Endothelial cell of umbilical vein (primary cell): ENCODE data around the gene FOXO6. TPM values are rescaled to one million over a fixed set of nuclear protein-coding genes. Genes with fewer than 3 reads are reported as not detected.

Experiments used
- BruUV-seq: library from RNA; stranded (reverse); fragments of 400-500 nt; replicated peaks from 2 replicates; lab custom pipeline; 2021; lab: Mats Ljungman, UMichigan
- CTCF ChIA-PET: fragments of 300-600, 350-600 bp; sonication (Branson Sonifier 250); formaldehyde crosslinking; loops from one replicate; lab custom pipeline; 2021; ENCODE audit warnings: antibody characterized with exemption, inconsistent platforms; lab: Charles Lee
- POLR2A ChIA-PET: fragments of 300-600, 350-600 bp; sonication (Branson Sonifier 250); formaldehyde crosslinking; loops from one replicate; lab custom pipeline; 2021; ENCODE audit warnings: antibody characterized with exemption, inconsistent platforms; lab: Charles Lee
- DNase-seq: peaks from one replicate; pipeline ENCODE4 v3.0.0-alpha.2; 2011; ENCODE audit warnings: low read depth, low spot score
- FAIRE-seq: peaks from 2 replicates; lab custom pipeline; 2011; peaks lifted over from hg19 to GRCh38; lab: Jason Lieb, UNC
- H2AFZ ChIP-seq: 2 replicates; pipeline ENCODE4 v1.6.0; 2012; ENCODE audit warnings: low read depth, low read length, control low read depth, inconsistent platforms
- H3K27ac ChIP-seq: 2 replicates; pipeline ENCODE4 v1.5.1; 2011; ENCODE audit warnings: low read depth, mild to moderate bottlenecking, control low read depth, low read length, moderate library complexity; ENCODE audit not compliant: insufficient read depth
- H3K27me3 ChIP-seq, 2 experiments: 2 replicates each; pipeline versions ENCODE4 v1.6.0 to v1.6.1; 2011; ENCODE audit warnings: low read length in 2 of 2, mixed read lengths in 1 of 2; ENCODE audit not compliant: control insufficient read depth in 2 of 2, insufficient read depth in 2 of 2
- H3K36me3 ChIP-seq, 2 experiments: 2 replicates in 1 of 2; 3 replicates in 1 of 2; pipeline ENCODE4 v1.5.1; 2011; ENCODE audit warnings: low read length in 2 of 2, mild to moderate bottlenecking in 1 of 2, moderate library complexity in 1 of 2; ENCODE audit not compliant: control insufficient read depth in 2 of 2, insufficient read depth in 2 of 2; ENCODE audit errors: extremely low read depth in 1 of 2
- H3K4me1 ChIP-seq: 3 replicates; pipeline ENCODE4 v1.5.1; 2011; ENCODE audit warnings: mild to moderate bottlenecking, low read length; ENCODE audit not compliant: control insufficient read depth, insufficient read depth; ENCODE audit errors: extremely low read depth
- H3K4me2 ChIP-seq: 2 replicates; pipeline ENCODE4 v1.6.1; 2011; ENCODE audit warnings: low read length, control low read depth, mixed read lengths; ENCODE audit not compliant: insufficient read depth
- H3K4me3 ChIP-seq, 3 experiments: fragments of 200-600 bp in 1 of 3; sonication (generic), shearing (Covaris generic) in 1 of 3; replicated peaks in 1 of 3; 2 replicates each; pipeline ENCODE4 v1.5.1; 2011 to 2016; ENCODE audit warnings: control low read depth in 3 of 3, low read length in 3 of 3, mild to moderate bottlenecking in 2 of 3, inconsistent platforms in 1 of 3, low read depth in 1 of 3, moderate library complexity in 1 of 3; ENCODE audit not compliant: insufficient read depth in 1 of 3
- H3K79me2 ChIP-seq: 2 replicates; pipeline ENCODE4 v1.6.0; 2012; ENCODE audit warnings: low read length, inconsistent platforms; ENCODE audit not compliant: control insufficient read depth, insufficient read depth
- H3K9ac ChIP-seq: replicated peaks from 2 replicates; pipeline ENCODE3; 2011; ENCODE audit warnings: low read length, control low read depth; ENCODE audit not compliant: insufficient read depth; ENCODE audit errors: extremely low read depth
- H3K9me1 ChIP-seq: replicated peaks from 3 replicates; pipeline ENCODE4 v1.6.0; 2011; ENCODE audit warnings: mild to moderate bottlenecking, low read length; ENCODE audit not compliant: control insufficient read depth, insufficient read depth; ENCODE audit errors: extremely low read depth
- H3K9me3 ChIP-seq: replicated peaks from 2 replicates; pipeline ENCODE4 v1.5.1; 2012; ENCODE audit warnings: low read length, inconsistent platforms; ENCODE audit not compliant: control insufficient read depth, insufficient read depth
- H4K20me1 ChIP-seq: replicated peaks from 2 replicates; pipeline ENCODE3; 2011; ENCODE audit warnings: mild to moderate bottlenecking, low read length; ENCODE audit not compliant: control insufficient read depth, insufficient read depth; ENCODE audit errors: extremely low read depth
- CTCF ChIP-seq, 2 donors: IDR thresholded peaks; 1 replicate in 1 of 2; 2 replicates in 1 of 2; pipeline ENCODE4 v1.5.1; 2011; ENCODE audit warnings: low read length in 2 of 2, mild to moderate bottlenecking in 2 of 2, moderate library complexity in 2 of 2, control low read depth in 1 of 2, inconsistent platforms in 1 of 2, low read depth in 1 of 2; ENCODE audit not compliant: insufficient read depth in 1 of 2; ENCODE audit errors: extremely low read depth in 1 of 2
- EZH2 ChIP-seq: IDR thresholded peaks from 2 replicates; pipeline ENCODE4 v1.6.1; 2012; ENCODE audit warnings: borderline replicate concordance, low read depth, mild to moderate bottlenecking, moderate library complexity, low read length, inconsistent platforms; ENCODE audit not compliant: severe bottlenecking
- FOS ChIP-seq: IDR thresholded peaks from 2 replicates; pipeline ENCODE4 v1.6.1; 2011; ENCODE audit warnings: mild to moderate bottlenecking, low read length, moderate library complexity, borderline replicate concordance; ENCODE audit not compliant: insufficient read depth
- GATA2 ChIP-seq: IDR thresholded peaks from 2 replicates; pipeline ENCODE4 v1.7.0; 2011; ENCODE audit warnings: low read depth, mild to moderate bottlenecking, moderate library complexity, mixed read lengths, low read length; ENCODE audit not compliant: insufficient read length, insufficient read depth
- JUN ChIP-seq: IDR thresholded peaks from 2 replicates; pipeline ENCODE4 v1.6.1; 2011; ENCODE audit warnings: borderline replicate concordance, low read depth; ENCODE audit not compliant: insufficient read length, insufficient read depth
- MAX ChIP-seq: IDR thresholded peaks from 2 replicates; pipeline ENCODE4 v1.6.1; 2011; ENCODE audit not compliant: insufficient read depth, insufficient read length
- MYC ChIP-seq: IDR thresholded peaks from one replicate; pipeline ENCODE4 v1.6.1; 2011; ENCODE audit warnings: mild to moderate bottlenecking, low read depth, low read length
- POLR2A ChIP-seq: IDR thresholded peaks from 2 replicates; pipeline ENCODE4 v1.6.1; 2012; ENCODE audit warnings: low read depth, mild to moderate bottlenecking, control low read depth, low read length
- POLR2AphosphoS5 ChIP-seq: IDR thresholded peaks from 2 replicates; pipeline ENCODE4 v1.6.1; 2012; ENCODE audit warnings: low read depth, mild to moderate bottlenecking, control low read depth, low read length, moderate library complexity; ENCODE audit not compliant: insufficient read depth
- dilution Hi-C: fragments of 300-500 bp; cut with MboI; formaldehyde crosslinking; loops from one replicate; pipeline ENCODE4 v1.15.0; 2019; ENCODE audit warnings: low sequenced_read_pairs; ENCODE audit not compliant: extremely low pct_ligation_motif_present
- intact Hi-C: fragments of 100-400 bp; cut with micrococcal nuclease; formaldehyde crosslinking; loops from one replicate; pipeline ENCODE4 v1.10.0; 2022
- polyA plus RNA-seq, 4 experiments: library from polyadenylated mRNA; depleted of rRNA in 3 of 4; stranded (reverse) in 3 of 4; unstranded in 1 of 4; fragments of >200 nt; gene quantifications; 2 replicates each; pipeline versions ENCODE4 v1.2.1 to v1.2.3, GENCODE V29; 2011 to 2012; ENCODE audit warnings: missing spikeins in 1 of 4
- total RNA-seq: library from RNA; stranded (reverse); gene quantifications from 2 replicates; pipeline ENCODE4 v1.2.3, GENCODE V29; 2021

FOXO6 gene
- total and polyA plus RNA-seq, 2 donors (not counting 3 experiments of a cell fraction or from before 2014, with no cell fraction given), result 0.04 to 0.38 TPM

GRCh38 chr1:41390573-41390972 lies 29.3 kb downstream of the FOXO6 start:
- Histone ChIP-seq H3K4me3 (no peak overlapping the region), H4K20me1 (no peaks in the 10 kb centered on the region), H3K27ac (no peak overlapping the region), H3K4me1 (no peaks in the 10 kb centered on the region), H3K79me2 (no peaks in the 10 kb centered on the region), H3K36me3 (no peaks in the 10 kb centered on the region), H3K27me3 (peaks cover 0 to 7% of the 10 kb centered on the region in 2 experiments), H2AFZ (no peak overlapping the region), H3K9me3 (no peaks in the 10 kb centered on the region), H3K9ac (no peak overlapping the region), H3K4me2 (no peak overlapping the region), H3K9me1 (no peaks in the 10 kb centered on the region)
- BruUV-seq, result no TSS peak
- ChIA-PET CTCF (interaction anchor here (1.0 to 1.1 kb wide), 2 partner anchors 9 to 108 kb away, joined by 3 read pairs; no protein-coding TSS in a partner anchor), POLR2A (no interaction called here)
- TF ChIP-seq EZH2, result no peak
- TF ChIP-seq GATA2, result no peak
- no peak for TF ChIP-seq JUN
- TF ChIP-seq MYC, result no peak
- TF ChIP-seq MAX, result no peak
- no peak for TF ChIP-seq CTCF (IDR thresholded peaks at IDR 0.05; ENCODE audit: extremely low read depth in 1 of 2, insufficient read depth in 1 of 2, low read depth in 1 of 2, low read length in 2 of 2)
- no peak for TF ChIP-seq POLR2AphosphoS5
- no peak for TF ChIP-seq POLR2A
- TF ChIP-seq FOS, result no peak
- DNase-seq, result no peak
- dilution Hi-C loops, result no loop called here
- FAIRE-seq, result no peak
- intact Hi-C loops, result no loop called here
